Globus pallidus (tissue), 1 donor: ENCODE data around the gene LZIC.

ENCODE experiments used
- DNase-seq: peaks from one replicate; pipeline ENCODE4 v3.0.0-alpha.2; 2015; ENCODE audit warnings: low spot score

Gene LZIC

GRCh38 chr1:9886092-9886742 lies 57.0 kb downstream of the LZIC start:
- no peak for DNase-seq

- no peak for DNase-seq
These were observed 58.4 kb downstream of the LZIC start for GRCh38 chr1:9884805-9885204.

- DNase-seq: peak; percentile 45
These were observed 59.4 kb downstream of the LZIC start for GRCh38 chr1:9883585-9884449.

GRCh38 chr1:9882945-9883303 lies 60.3 kb downstream of the LZIC start:
- no peak for DNase-seq

GRCh38 chr1:9882296-9882944 lies 60.8 kb downstream of the LZIC start:
- DNase-seq: no peak

- no peak for DNase-seq
These were observed 61.3 kb downstream of the LZIC start for GRCh38 chr1:9881838-9882249.
